GM13976 (cell line): Measurements from ENCODE around the gene DHFR2.
"Not testable (repeated sequence)": the region's sequence is repeated elsewhere in the genome, so short reads cannot be mapped to it uniquely, and the experiment has no call there.

Experiments
- DNase-seq: peaks from one replicate; pipeline ENCODE4 v3.0.0; 2012; ENCODE audit warnings: low spot score
- CTCF ChIP-seq: IDR thresholded peaks from 2 replicates; pipeline ENCODE4 v1.5.1; 2012; ENCODE audit warnings: borderline replicate concordance, mild to moderate bottlenecking; ENCODE audit not compliant: insufficient read depth; ENCODE audit errors: extremely low read depth, missing control alignments, control extremely low read depth
- in situ Hi-C: fragments of 300-500 bp; cut with MboI; formaldehyde crosslinking; loops from one replicate; pipeline ENCODE4 v1.12.0; 2022; ENCODE audit warnings: low sequenced_read_pairs, mixed read lengths, inconsistent platforms; ENCODE audit not compliant: unreplicated experiment

The DHFR2 gene

GRCh38 chr3:94061297-94061696 lies 1.4 kb downstream of the DHFR2 start:
- in situ Hi-C loops: no loop called here
- no peak for TF ChIP-seq CTCF
- no peak for DNase-seq

- no peak for DNase-seq
- in situ Hi-C loops: no loop called here
- TF ChIP-seq CTCF: no peak
Observed at GRCh38 chr3:94050546-94050945, 12.2 kb downstream of the DHFR2 start.

DNA sequence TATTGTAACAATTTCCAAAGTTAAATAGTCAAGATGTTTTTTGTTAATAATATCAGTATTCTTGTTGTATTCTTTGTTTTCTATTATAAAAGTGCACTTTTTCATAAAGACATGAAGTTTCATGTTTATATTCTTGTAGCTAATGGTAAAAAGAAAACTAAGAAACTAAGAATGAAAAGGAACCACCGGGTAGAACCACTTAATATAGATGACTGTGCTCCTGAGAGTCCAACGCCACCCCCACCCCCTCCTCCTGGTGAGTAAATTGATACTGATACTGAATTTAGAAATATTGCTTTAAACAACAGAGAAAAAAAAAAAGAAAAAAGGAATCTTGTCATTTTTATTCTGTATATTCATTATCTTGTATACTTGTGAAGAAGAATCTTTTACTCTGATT lies 13.4 kb downstream of the DHFR2 start:
- in situ Hi-C loops: no loop called here
- DNase-seq: no peak
- TF ChIP-seq CTCF: no peak

DNA sequence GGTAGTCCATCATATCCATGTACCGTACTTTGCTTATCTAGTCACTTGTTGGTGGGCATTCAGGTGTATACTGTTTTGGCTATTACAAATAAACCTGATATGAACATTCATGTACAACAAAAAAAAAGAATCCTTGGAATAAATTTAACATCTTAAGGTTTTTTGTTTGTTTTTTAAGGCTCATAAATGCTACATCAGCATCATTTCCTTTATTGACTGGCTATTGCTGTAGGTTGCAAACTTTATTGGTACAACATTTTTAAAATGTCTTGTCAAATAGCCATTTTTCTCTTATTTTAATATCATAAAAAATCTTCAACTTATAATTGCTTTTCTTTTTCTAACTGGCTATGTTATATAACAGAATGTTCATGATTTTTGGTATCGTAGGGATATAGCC lies 16.2 kb downstream of the DHFR2 start:
- DNase-seq: no peak
- in situ Hi-C loops: no loop called here
- no peak for TF ChIP-seq CTCF

GRCh38 chr3:94044100-94044936 lies 18.4 kb downstream of the DHFR2 start:
- in situ Hi-C loops, DNase-seq: not testable (repeated sequence)

DNA sequence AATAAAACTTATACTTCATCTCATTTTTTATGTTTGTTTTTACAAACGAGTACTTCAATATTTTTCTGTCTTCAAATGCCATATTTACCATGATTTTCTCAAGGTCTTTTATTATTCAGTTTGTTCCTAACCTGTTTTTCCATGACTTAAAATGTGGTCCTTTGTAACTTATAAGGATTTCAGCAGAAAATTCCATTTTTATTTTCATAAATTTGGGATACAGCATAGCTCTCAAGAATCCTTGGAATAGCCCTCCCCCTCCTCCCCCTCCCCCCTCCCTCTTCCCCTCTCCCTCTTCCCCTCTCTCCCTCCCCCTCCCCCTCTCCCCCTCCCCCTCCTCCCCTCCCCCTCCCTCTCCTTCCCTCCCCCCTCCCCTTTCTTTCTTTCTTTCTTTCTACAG lies 19.4 kb downstream of the DHFR2 start:
- no peak for DNase-seq
- TF ChIP-seq CTCF: no peak
- in situ Hi-C loops: no loop called here

DNA sequence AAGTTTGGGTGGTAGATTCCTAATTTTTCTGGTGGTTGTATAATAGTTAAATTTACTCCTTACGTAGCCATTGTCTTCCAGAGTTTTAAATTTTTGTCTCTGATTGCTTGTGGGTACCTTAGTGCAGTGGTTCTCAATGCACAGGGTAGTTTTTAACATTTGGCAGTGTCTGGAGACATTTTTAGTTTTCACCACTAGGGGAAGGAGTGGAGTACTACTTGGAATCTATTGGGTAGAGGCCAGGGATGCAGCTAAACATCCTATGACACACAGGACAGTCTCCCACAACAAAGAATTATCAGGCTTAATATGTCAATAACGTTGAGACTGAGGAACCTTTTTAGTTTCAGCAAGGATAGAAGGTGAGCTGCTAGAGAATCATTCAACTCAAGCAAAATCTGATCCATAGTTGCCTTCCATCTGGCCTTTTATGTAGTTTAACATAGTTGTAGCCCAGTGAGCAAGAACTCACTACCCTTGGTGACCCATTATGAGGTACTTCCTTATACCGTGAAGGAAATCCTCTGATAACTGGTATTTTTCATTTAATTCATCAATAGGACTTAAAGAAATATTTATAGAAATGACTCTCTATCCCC lies 25.7 kb downstream of the DHFR2 start:
- TF ChIP-seq CTCF: no peak
- DNase-seq: peak; percentile 26
- in situ Hi-C loops: no loop called here
